Pancreas (tissue), 10 donors: ENCODE measurements around the gene G0S2. TPM values are rescaled to one million over a fixed set of nuclear protein-coding genes. Genes with fewer than 3 reads are reported as not detected.

ENCODE experiments used
- ATAC-seq, 4 donors: fragments of 200-7000 bp; cut with Tn5 transposase; one replicate each; pipeline versions ENCODE4 v1.8.0 to v1.9.1; 2020; ENCODE audit warnings: mild to moderate bottlenecking in 4 of 4, moderate library complexity in 4 of 4
- DNase-seq, 6 donors: peaks; one replicate each; pipeline ENCODE4 v3.0.0-alpha.2; 2020
- FAIRE-seq: peaks from 2 replicates; lab custom pipeline; 2012; peaks lifted over from hg19 to GRCh38; lab: Jason Lieb, UNC
- H3K27ac ChIP-seq, 4 donors: fragments of 200-600 bp; sonication (generic); 1 replicate in 3 of 4; 2 replicates in 1 of 4; pipeline versions ENCODE4 v1.5.0 to v1.8.0; 2020
- H3K27me3 ChIP-seq, 4 donors: fragments of 200-600 bp; one replicate each; pipeline ENCODE4 v1.8.0; 2021
- H3K36me3 ChIP-seq, 3 donors: fragments of 200-600 bp; sonication (generic) in 1 of 3; one replicate each; pipeline versions ENCODE4 v1.5.0 to v1.8.0; 2020 to 2021
- H3K4me1 ChIP-seq, 3 donors: fragments of 200-600 bp; one replicate each; pipeline ENCODE4 v1.8.0; 2021
- H3K4me3 ChIP-seq, 4 donors: fragments of 200-600 bp; sonication (generic) in 2 of 4; one replicate each; pipeline versions ENCODE4 v1.5.0 to v1.8.0; 2020 to 2021
- H3K9me3 ChIP-seq, 4 donors: fragments of 200-600 bp; one replicate each; pipeline ENCODE4 v1.8.0; 2021
- WGBS, 2 donors: extraction: QIAGEN DNeasy Blood & Tissue Kit; methylation state at CpG; one replicate each; pipeline ENCODE4 v1.1.7; 2013; 5-methylcytosine and 5-hydroxymethylcytosine counted together
- intact Hi-C, 3 donors: fragments of 100-400 bp; cut with DNase I; formaldehyde crosslinking; loops; one replicate each; pipeline versions ENCODE4 v1.11.1 to v1.14.2; 2022
- polyA plus RNA-seq, 2 donors: library from polyadenylated mRNA; stranded (reverse); fragments of 200-250 nt; gene quantifications; one replicate each; pipeline ENCODE4 v1.2.3, GENCODE V29; 2013
- total RNA-seq, 6 donors: library from RNA; stranded (reverse); fragmentation: NEBNext Ultra II Directional in 4 of 6; extraction: Animal tissue kit (Norgen Biotek cat#: 25700) in 4 of 6; gene quantifications; one replicate each; pipeline versions ENCODE4 v1.2.1 to v1.2.4, GENCODE V29; 2021 to 2023
- TF ChIP-seq, protein P1 (sequence below), 4 donors: fragments of 200-600 bp; sonication (generic) in 3 of 4; IDR thresholded peaks; one replicate each; pipeline versions ENCODE4 v1.5.0 to v1.8.0; 2021; ENCODE audit warnings: antibody characterized with exemption in 4 of 4
- donor health status: healthy with polysubstance abuse.
- donor health status: DM: no; HTN: no; CAD: no; lungs with moderate emphysema.
- donor health status: DM: no; HTN: no; CAD: no.
- donor health status: control.
- donor health status: control.
- donor health status: Bipolar disorder and iron deficiency.
- donor health status: DM: yes; HTN: yes; CAD: no.
- donor health status: DM: no; HTN: no; CAD: no.
- donor health status: DM: no; HTN: no; CAD: no.
- donor health status: DM: yes; HTN: yes; CAD: no.

The G0S2 gene
- total and polyA plus RNA-seq, 8 donors: 2.9 to 69.8 (median 15.7) TPM

DNA sequence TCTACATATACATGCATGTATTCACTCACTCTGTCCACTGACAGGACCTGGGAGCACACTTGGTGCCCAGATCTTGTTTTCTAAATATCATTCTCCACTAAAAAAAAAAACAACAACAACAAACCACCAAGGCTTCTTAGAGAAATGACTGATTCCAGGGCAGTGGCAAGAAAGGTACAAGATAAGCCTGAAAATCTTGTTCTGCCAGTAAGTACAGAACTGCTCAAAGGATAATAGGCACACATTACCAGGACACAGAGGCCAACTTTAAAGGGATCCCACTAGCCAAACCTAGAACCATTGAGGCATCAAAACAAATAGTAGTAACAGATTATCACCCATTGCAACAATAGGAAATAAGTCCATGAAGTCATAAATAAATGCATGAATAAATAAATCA lies 40.1 kb downstream of the G0S2 start:
- Histone ChIP-seq H3K9me3 (no peaks in the 10 kb centered on the region), H3K4me3 (no peak overlapping the region), H3K4me1 (no peaks in the 10 kb centered on the region), H3K27ac (no peak overlapping the region), H3K36me3 (no peaks in the 10 kb centered on the region), H3K27me3 (no peaks in the 10 kb centered on the region)
- ATAC-seq (no peak), DNase-seq (no peak), FAIRE-seq (no peak)
- TF ChIP-seq, protein P1, sequence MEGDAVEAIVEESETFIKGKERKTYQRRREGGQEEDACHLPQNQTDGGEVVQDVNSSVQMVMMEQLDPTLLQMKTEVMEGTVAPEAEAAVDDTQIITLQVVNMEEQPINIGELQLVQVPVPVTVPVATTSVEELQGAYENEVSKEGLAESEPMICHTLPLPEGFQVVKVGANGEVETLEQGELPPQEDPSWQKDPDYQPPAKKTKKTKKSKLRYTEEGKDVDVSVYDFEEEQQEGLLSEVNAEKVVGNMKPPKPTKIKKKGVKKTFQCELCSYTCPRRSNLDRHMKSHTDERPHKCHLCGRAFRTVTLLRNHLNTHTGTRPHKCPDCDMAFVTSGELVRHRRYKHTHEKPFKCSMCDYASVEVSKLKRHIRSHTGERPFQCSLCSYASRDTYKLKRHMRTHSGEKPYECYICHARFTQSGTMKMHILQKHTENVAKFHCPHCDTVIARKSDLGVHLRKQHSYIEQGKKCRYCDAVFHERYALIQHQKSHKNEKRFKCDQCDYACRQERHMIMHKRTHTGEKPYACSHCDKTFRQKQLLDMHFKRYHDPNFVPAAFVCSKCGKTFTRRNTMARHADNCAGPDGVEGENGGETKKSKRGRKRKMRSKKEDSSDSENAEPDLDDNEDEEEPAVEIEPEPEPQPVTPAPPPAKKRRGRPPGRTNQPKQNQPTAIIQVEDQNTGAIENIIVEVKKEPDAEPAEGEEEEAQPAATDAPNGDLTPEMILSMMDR (IDR thresholded peaks at IDR 0.05): no peak
- intact Hi-C loops: no loop called here

DNA sequence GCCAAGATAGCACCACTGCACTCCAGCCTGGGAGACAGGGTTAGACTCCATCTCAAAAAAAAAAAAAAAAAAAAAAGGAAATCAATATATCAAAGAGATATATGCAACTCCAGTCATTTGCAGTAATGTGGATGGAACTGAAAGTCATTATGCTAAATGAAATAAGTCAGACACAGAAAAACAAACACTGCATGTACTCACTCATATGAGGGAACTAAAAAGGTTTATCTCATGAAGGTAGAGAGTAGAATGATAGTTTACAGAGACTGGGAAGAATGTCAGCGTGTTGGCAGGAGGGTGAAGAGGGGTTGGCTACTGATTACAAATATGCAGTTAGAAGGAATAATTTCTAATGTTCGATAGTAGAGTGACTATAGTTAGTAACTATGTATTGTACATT lies 42.6 kb downstream of the G0S2 start:
- Histone ChIP-seq H3K27me3 (no peaks in the 10 kb centered on the region), H3K9me3 (no peaks in the 10 kb centered on the region), H3K4me3 (no peak overlapping the region), H3K36me3 (no peaks in the 10 kb centered on the region), H3K27ac (no peak overlapping the region), H3K4me1 (no peaks in the 10 kb centered on the region)
- DNase-seq: no peak
- no peak for FAIRE-seq
- ATAC-seq: no peak
- TF ChIP-seq, protein P1 (IDR thresholded peaks at IDR 0.05): no peak
- intact Hi-C loops: no loop called here
- WGBS, 2 donors: 57 to 71% methylated on average over 2 of the region's 2 CpGs

- ATAC-seq (peak in 3 of 4 donors; percentile 37 to 77 (median 55)), DNase-seq (no peak), FAIRE-seq (no peak)
- WGBS, 2 donors: 56 to 62% methylated on average over 4 of the region's 4 CpGs
- Histone ChIP-seq H3K4me3 (no peak overlapping the region), H3K4me1 (no peaks in the 10 kb centered on the region), H3K36me3 (no peaks in the 10 kb centered on the region), H3K27me3 (no peaks in the 10 kb centered on the region), H3K9me3 (no peaks in the 10 kb centered on the region), H3K27ac (no peak overlapping the region)
- TF ChIP-seq, protein P1 (IDR thresholded peaks at IDR 0.05): no peak
- intact Hi-C loops: no loop called here
Measured at GRCh38 chr1:209720326-209720725, 45.1 kb downstream of the G0S2 start.

DNA sequence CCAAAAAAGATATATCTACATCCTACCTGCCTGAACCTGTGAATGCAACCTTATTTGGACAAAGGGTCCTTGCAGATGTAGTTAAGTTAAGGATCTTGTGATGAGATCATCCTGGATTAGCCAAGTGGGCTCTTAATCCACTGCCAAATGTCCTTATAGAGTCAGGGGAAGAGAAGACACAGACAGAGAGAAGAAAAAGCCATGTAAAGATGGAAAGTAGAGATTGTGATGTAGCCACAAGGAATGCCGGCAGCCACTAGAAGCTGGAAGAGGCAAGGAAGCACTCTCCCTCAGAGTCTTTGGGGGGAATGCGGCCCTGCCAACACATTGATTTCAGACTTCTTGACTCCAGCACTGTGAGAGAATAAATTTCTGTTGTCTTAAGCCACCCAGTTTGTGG lies 45.6 kb downstream of the G0S2 start:
- 91 to 96% methylated on average over 2 of the region's 2 CpGs for WGBS, 2 donors
- Histone ChIP-seq H3K4me1 (no peaks in the 10 kb centered on the region), H3K9me3 (no peaks in the 10 kb centered on the region), H3K27me3 (no peaks in the 10 kb centered on the region), H3K36me3 (no peaks in the 10 kb centered on the region), H3K4me3 (no peak overlapping the region), H3K27ac (no peak overlapping the region)
- ATAC-seq: no peak
- no peak for FAIRE-seq
- intact Hi-C loops: no loop called here
- no peak for DNase-seq
- TF ChIP-seq, protein P1 (IDR thresholded peaks at IDR 0.05): no peak

GRCh38 chr1:209721323-209721722 lies 46.1 kb downstream of the G0S2 start:
- WGBS, 2 donors: 87 to 94% methylated on average over 1 of the region's 1 CpG
- DNase-seq (no peak), ATAC-seq (no peak), FAIRE-seq (no peak)
- intact Hi-C loops: no loop called here
- Histone ChIP-seq H3K9me3 (no peaks in the 10 kb centered on the region), H3K27ac (no peak overlapping the region), H3K4me1 (no peaks in the 10 kb centered on the region), H3K4me3 (no peak overlapping the region), H3K36me3 (no peaks in the 10 kb centered on the region), H3K27me3 (no peaks in the 10 kb centered on the region)
- TF ChIP-seq, protein P1 (IDR thresholded peaks at IDR 0.05): no peak
